Prostate gland (tissue), 2 donors: ENCODE results near the gene TEP1. TPM values are rescaled to one million over a fixed set of nuclear protein-coding genes. Genes with fewer than 3 reads are reported as not detected.

Source experiments
- DNase-seq: peaks from one replicate; pipeline ENCODE4 v3.0.0-alpha.2; 2019; ENCODE audit warnings: low spot score
- H3K27ac ChIP-seq, 2 donors: fragments of 200-600 bp; sonication (generic); 2 replicates each; pipeline ENCODE4 v1.5.1; 2017 to 2019
- H3K27me3 ChIP-seq: fragments of 200-600 bp; sonication (generic); replicated peaks from 2 replicates; pipeline ENCODE4 v1.5.1; 2019; ENCODE audit not compliant: insufficient read depth
- H3K36me3 ChIP-seq, 2 donors: fragments of 200-600 bp; sonication (generic); 1 replicate in 1 of 2; 2 replicates in 1 of 2; pipeline versions ENCODE4 v1.5.1 to v1.8.1; 2017 to 2019
- H3K4me1 ChIP-seq: fragments of 200-600 bp; sonication (generic); replicated peaks from 2 replicates; pipeline ENCODE4 v1.5.1; 2019
- H3K4me3 ChIP-seq, 2 donors: fragments of 200-600 bp; sonication (generic); 2 replicates each; pipeline ENCODE4 v1.5.1; 2017 to 2019
- H3K9me3 ChIP-seq: fragments of 200-600 bp; sonication (generic); 2 replicates; pipeline ENCODE4 v1.5.1; 2017
- POLR2A ChIP-seq: fragments of 450-650 bp; IDR thresholded peaks from one replicate; pipeline ENCODE4 v1.6.1; 2016; ENCODE audit warnings: antibody characterized with exemption, mild to moderate bottlenecking
- POLR2AphosphoS5 ChIP-seq: sonication (generic); formaldehyde crosslinking; IDR thresholded peaks from one replicate; pipeline ENCODE4 v1.6.1; 2017; ENCODE audit warnings: antibody characterized with exemption
- WGBS: methylation state at CpG from one replicate; pipeline ENCODE4 v1.1.5; 2018; 5-methylcytosine and 5-hydroxymethylcytosine counted together
- intact Hi-C: fragments of 100-400 bp; cut with DNase I; formaldehyde crosslinking; loops from one replicate; pipeline ENCODE4 v1.14.2; 2022
- small RNA-seq, 2 donors: library from RNA; depleted of rRNA; stranded (forward); fragments of <200 nt; gene quantifications; one replicate each; pipeline ENCODE3, GENCODE V24; 2016
- total RNA-seq, 2 donors: library from RNA; depleted of rRNA; stranded (reverse); fragments of >200 nt; gene quantifications; one replicate each; pipeline ENCODE4 v1.1.0, GENCODE V29; 2016
- TF ChIP-seq, protein P1 (sequence below), 4 experiments: fragments of 200-600 bp in 2 of 4; fragments of 450-650 bp in 2 of 4; sonication (generic) in 2 of 4; IDR thresholded peaks; 1 replicate in 3 of 4; 2 replicates in 1 of 4; pipeline ENCODE4 v1.5.1; 2016 to 2019; ENCODE audit warnings: antibody characterized with exemption in 4 of 4, mild to moderate bottlenecking in 2 of 4, moderate library complexity in 2 of 4

The TEP1 gene
- total RNA-seq, 2 donors from 2014 or later: 25.8 to 31.0 TPM

DNA sequence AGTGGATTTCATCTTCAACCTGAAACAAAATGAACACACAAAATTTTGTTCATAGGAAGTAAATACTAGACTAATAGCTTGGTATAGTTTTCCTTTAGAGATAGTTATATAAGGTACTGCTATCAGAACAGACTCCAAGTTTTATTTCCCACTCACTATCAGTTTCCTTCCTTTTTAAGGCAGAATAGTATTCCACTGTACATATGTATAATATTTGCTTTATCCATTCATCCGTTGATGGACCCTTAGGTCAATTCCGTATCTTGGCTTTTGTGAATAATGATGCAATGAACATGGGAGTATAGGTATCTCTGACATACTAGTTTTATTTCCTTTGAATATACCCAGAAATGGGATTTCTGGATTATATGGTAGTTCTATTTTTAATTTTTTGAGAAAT lies 83.9 kb downstream of the TEP1 start:
- intact Hi-C loops: no loop called here
- H3K4me1 ChIP-seq: no peaks in the 10 kb centered on the region
- 71% methylated on average over 2 of the region's 2 CpGs for WGBS

DNA sequence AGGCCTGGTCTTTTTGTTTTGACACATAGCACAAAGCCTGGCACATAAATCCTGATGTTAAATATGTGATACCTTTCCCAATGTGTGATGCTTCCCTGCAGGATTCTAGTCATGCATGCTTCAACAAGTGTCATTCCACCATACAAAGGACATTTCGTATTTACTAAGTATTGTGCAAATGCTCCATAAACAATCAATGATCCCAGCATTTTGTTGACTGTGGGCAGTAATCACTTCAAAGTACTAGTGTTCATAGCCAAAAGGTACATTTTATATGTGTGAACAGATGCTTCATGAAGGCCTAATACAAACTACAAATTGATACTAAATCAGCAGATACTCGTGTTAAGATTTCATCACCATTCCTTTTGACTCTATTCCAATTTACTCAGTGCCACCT lies 84.6 kb downstream of the TEP1 start:
- TF ChIP-seq, protein P1, sequence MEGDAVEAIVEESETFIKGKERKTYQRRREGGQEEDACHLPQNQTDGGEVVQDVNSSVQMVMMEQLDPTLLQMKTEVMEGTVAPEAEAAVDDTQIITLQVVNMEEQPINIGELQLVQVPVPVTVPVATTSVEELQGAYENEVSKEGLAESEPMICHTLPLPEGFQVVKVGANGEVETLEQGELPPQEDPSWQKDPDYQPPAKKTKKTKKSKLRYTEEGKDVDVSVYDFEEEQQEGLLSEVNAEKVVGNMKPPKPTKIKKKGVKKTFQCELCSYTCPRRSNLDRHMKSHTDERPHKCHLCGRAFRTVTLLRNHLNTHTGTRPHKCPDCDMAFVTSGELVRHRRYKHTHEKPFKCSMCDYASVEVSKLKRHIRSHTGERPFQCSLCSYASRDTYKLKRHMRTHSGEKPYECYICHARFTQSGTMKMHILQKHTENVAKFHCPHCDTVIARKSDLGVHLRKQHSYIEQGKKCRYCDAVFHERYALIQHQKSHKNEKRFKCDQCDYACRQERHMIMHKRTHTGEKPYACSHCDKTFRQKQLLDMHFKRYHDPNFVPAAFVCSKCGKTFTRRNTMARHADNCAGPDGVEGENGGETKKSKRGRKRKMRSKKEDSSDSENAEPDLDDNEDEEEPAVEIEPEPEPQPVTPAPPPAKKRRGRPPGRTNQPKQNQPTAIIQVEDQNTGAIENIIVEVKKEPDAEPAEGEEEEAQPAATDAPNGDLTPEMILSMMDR (IDR thresholded peaks at IDR 0.05): no peak
- TF ChIP-seq POLR2A (no peak), POLR2AphosphoS5 (no peak)
- Histone ChIP-seq H3K9me3 (no peaks in the 10 kb centered on the region), H3K36me3 (no peaks in the 10 kb centered on the region), H3K27me3 (no peaks in the 10 kb centered on the region), H3K4me1 (no peaks in the 10 kb centered on the region), H3K4me3 (no peak overlapping the region), H3K27ac (no peak overlapping the region)
- no peak for DNase-seq
- intact Hi-C loops: no loop called here
- WGBS: 29% methylated on average over 2 of the region's 2 CpGs

More for the DNA sequence above, 83.9 kb downstream of the TEP1 start:
- no peak for DNase-seq
- Histone ChIP-seq H3K27ac (no peak overlapping the region), H3K9me3 (no peaks in the 10 kb centered on the region), H3K4me3 (no peak overlapping the region), H3K27me3 (no peaks in the 10 kb centered on the region), H3K36me3 (no peaks in the 10 kb centered on the region)
- TF ChIP-seq POLR2A (no peak), POLR2AphosphoS5 (no peak)
- TF ChIP-seq, protein P1 (IDR thresholded peaks at IDR 0.05): no peak

DNA sequence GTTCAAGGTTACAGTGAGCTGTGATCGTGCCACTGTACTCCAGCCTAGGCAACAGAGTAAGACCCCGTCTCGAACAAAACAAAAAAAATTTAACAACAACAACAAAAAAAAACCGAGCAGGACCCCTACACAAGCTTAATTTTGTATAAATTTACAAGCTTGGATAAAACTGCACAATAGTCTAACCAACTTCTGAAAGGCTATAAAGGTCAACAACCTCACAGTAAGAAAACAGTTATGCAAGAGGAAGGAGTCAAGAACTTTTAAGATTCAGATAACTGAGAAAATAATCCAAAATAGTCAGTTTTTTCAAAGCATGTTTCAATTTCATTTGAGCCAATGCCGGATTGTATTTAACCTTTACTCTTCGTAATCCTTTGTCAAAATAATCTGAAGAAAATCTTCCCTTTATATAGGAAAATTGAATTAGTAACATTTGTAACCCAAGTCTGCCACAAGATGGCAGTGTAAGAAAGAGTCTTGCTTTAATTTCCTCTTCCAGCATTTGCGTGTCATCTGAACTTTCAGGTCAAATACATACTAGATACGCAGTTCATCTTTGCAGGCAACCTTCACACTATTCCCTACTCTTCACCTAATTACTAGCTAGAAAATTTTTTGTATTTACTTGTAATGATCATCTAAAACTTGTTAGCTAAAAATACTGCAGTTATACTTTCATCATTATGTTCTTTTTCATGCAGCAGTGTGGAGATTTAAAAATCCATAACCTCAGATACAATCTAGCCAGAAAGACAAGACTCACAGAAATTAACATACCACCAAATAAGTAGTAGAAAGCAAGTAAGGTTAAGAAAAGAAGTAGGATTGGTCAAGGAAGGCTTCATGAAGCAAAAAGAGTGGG lies 86.1 kb downstream of the TEP1 start:
- DNase-seq: peak; percentile 32
- Histone ChIP-seq H3K4me3 (no peak overlapping the region), H3K9me3 (no peaks in the 10 kb centered on the region), H3K27me3 (no peaks in the 10 kb centered on the region), H3K4me1 (no peaks in the 10 kb centered on the region), H3K27ac (no peak overlapping the region), H3K36me3 (no peaks in the 10 kb centered on the region)
- no peak for TF ChIP-seq POLR2A
- TF ChIP-seq, protein P1 (IDR thresholded peaks at IDR 0.05): peak; percentile 27 to 83 (median 75)
- TF ChIP-seq POLR2AphosphoS5: peak; percentile 41
- 43% methylated on average over 8 of the region's 8 CpGs for WGBS
- intact Hi-C loops: no loop called here

DNA sequence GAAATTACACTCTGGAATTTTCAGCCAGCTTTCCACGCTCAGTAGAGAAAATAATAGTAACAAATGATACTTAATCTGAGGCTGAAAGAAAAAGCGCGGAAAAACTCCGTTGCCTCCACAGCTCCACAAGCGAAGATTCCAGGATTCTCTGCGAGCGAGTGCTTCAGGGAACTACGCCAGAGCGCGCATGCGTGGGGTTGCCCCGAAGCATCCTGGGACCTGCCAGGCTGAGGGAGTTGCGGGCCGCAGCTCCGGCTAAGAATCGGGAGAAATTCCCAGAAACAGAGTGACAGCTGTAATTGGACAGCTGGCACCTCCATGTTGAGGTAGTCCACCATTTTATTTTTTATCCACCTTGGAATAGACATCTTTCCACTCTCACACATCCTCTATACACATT lies 95.6 kb downstream of the TEP1 start:
- Histone ChIP-seq H3K9me3 (no peaks in the 10 kb centered on the region), H3K4me1 (no peaks in the 10 kb centered on the region), H3K36me3 (no peaks in the 10 kb centered on the region), H3K27me3 (no peaks in the 10 kb centered on the region), H3K4me3 (no peak overlapping the region), H3K27ac (no peak overlapping the region)
- TF ChIP-seq POLR2A: no peak
- TF ChIP-seq POLR2AphosphoS5: no peak
- TF ChIP-seq, protein P1 (IDR thresholded peaks at IDR 0.05): no peak
- intact Hi-C loops: no loop called here
- no peak for DNase-seq
- 95% methylated on average over 16 of the region's 16 CpGs for WGBS

Small RNA genes within 50 kb of the gene (small RNA-seq; reads per million reads assigned to genes)
- gene RNA5SP382: 0.91 to 0.93 reads per million in 2 donors
- gene SNORA79B: 0 reads per million in 2 donors
- 216 to 273 reads per million in 2 donors for gene SNORD126

Other genes starting within 250 kb of the TEP1 start
- gene OR11G2, start 222.6 kb downstream of the TEP1 start, total RNA-seq: not detected
- gene OR11H6, start 189.8 kb downstream of the TEP1 start, total RNA-seq: not detected
- gene OR11H7, start 184.5 kb downstream of the TEP1 start, total RNA-seq: not detected
- gene OR11H4, start 174.2 kb downstream of the TEP1 start, total RNA-seq: not detected
- gene TTC5, start 107.5 kb downstream of the TEP1 start, total RNA-seq: 10 to 100 TPM; 11.1 to 18.5 TPM
- gene CCNB1IP1, start 80.2 kb downstream of the TEP1 start, total RNA-seq: 10 to 100 TPM; 34.6 to 47.8 TPM
- gene PARP2, start 69.9 kb downstream of the TEP1 start, total RNA-seq: 10 to 100 TPM; 10.7 to 23.1 TPM
- gene KLHL33, start 22.7 kb upstream of the TEP1 start, total RNA-seq: 1 to 10 TPM in 1 of 2 donors, under 1 TPM in 1; 0.77 to 1.7 TPM
- 10 to 100 TPM; 54.2 to 71.7 TPM for gene OSGEP, start 41.3 kb upstream of the TEP1 start, total RNA-seq
- 100 to 1,000 TPM; 113 to 178 TPM for gene APEX1, start 41.7 kb upstream of the TEP1 start, total RNA-seq
- gene PIP4P1, start 47.9 kb upstream of the TEP1 start, total RNA-seq: 10 to 100 TPM; 24.8 to 37.8 TPM
- gene PNP, start 55.9 kb upstream of the TEP1 start, total RNA-seq: 10 to 100 TPM; 14.2 to 20.3 TPM
- gene RNASE10, start 92.0 kb upstream of the TEP1 start, total RNA-seq: 1 to 10 TPM in 1 of 2 donors, not detected in 1; 1.4 TPM
- not detected for gene RNASE9, start 147.5 kb upstream of the TEP1 start, total RNA-seq
- gene RNASE11, start 174.5 kb upstream of the TEP1 start, total RNA-seq: 1 to 10 TPM in 1 of 2 donors, not detected in 1; 1.0 TPM
- gene RNASE12, start 177.9 kb upstream of the TEP1 start, total RNA-seq: not detected
- not detected for gene OR6S1, start 228.2 kb upstream of the TEP1 start, total RNA-seq